K562 (cell line): ENCODE measurements around the gene ARHGEF38. TPM values are rescaled to one million over a fixed set of nuclear protein-coding genes. Genes with fewer than 3 reads are reported as not detected.

Source experiments
- BCLAF1 ChIP-seq, 2 experiments: fragments of 450-650 bp in 1 of 2; IDR thresholded peaks; 2 replicates each; pipeline ENCODE4 v1.6.1; 2011 to 2017; ENCODE audit warnings: low read depth in 2 of 2, antibody characterized with exemption in 1 of 2, borderline replicate concordance in 1 of 2, low read length in 1 of 2, mild to moderate bottlenecking in 1 of 2, mixed read lengths in 1 of 2; ENCODE audit not compliant: control insufficient read depth in 1 of 2
- CEBPG ChIP-seq, 3 experiments: fragments of 200-800 bp in 1 of 3; sonication (Bioruptor generic) in 1 of 3; sonication (generic) in 1 of 3; formaldehyde crosslinking in 1 of 3; IDR thresholded peaks in 2 of 3; conservative IDR thresholded peaks in 1 of 3; 2 replicates each; pipeline versions ENCODE4 v1.6.1 to v1.8.0; 2016 to 2022; ENCODE audit warnings: missing compliant biosample characterization in 2 of 3, missing genetic modification characterization in 2 of 3, mild to moderate bottlenecking in 1 of 3, missing genetic modification reagents in 1 of 3
- CHD1 ChIP-seq: fragments of 200-600 bp; sonication (generic); IDR thresholded peaks from one replicate; pipeline ENCODE4 v1.6.1; 2012; ENCODE audit warnings: mild to moderate bottlenecking, moderate library complexity, low read length, inconsistent platforms
- DIDO1 ChIP-seq: fragments of 450-650 bp; IDR thresholded peaks from 2 replicates; pipeline ENCODE4 v1.6.1; 2016; ENCODE audit warnings: low read depth, missing biosample characterization, missing genetic modification characterization
- FOXO4 ChIP-seq: fragments of 450-650 bp; formaldehyde crosslinking; IDR thresholded peaks from 2 replicates; pipeline ENCODE4 v1.4.0; 2020; ENCODE audit warnings: mild to moderate bottlenecking, moderate library complexity
- MEIS2 ChIP-seq: fragments of 450-650 bp; IDR thresholded peaks from 2 replicates; pipeline ENCODE4 v1.6.1; 2014; ENCODE audit warnings: mild to moderate bottlenecking; ENCODE audit not compliant: partially characterized antibody
- NFIX ChIP-seq: fragments of 250-450 bp; sonication (Bioruptor Pico); IDR thresholded peaks from 2 replicates; pipeline ENCODE4 v1.4.0; 2020; ENCODE audit warnings: low read depth, mild to moderate bottlenecking, moderate library complexity
- TAL1 ChIP-seq: fragments of 450-650 bp; IDR thresholded peaks from 2 replicates; pipeline ENCODE4 v1.6.1; 2016; ENCODE audit warnings: mild to moderate bottlenecking
- polyA plus RNA-seq, 8 experiments: library from polyadenylated mRNA; depleted of rRNA in 4 of 8; stranded (reverse) in 5 of 8; unstranded in 3 of 8; fragments of >200 nt; fragmentation: Nextera tagmentation in 2 of 8; fragmentation: Illumina TruSeq in 1 of 8; extraction: Ambion mirVana in 2 of 8; extraction: Trizol in 1 of 8; gene quantifications; 2 replicates each; pipeline versions ENCODE4 v1.2.1 to v1.2.3, GENCODE V29; 2011 to 2014; ENCODE audit warnings: inconsistent platforms in 1 of 8, missing spikeins in 1 of 8
- total RNA-seq, 7 experiments: library from RNA; depleted of rRNA in 6 of 7; stranded (reverse); fragments of >200 nt in 6 of 7; fragmentation: Illumina TruSeq in 2 of 7; extraction: Trizol in 2 of 7; gene quantifications; 2 replicates each; pipeline versions ENCODE4 v1.2.1 to v1.2.3, GENCODE V29; 2011 to 2021; ENCODE audit warnings: low replicate concordance in 1 of 7
- TF ChIP-seq, protein P1 (sequence below), 2 experiments: IDR thresholded peaks in 1 of 2; conservative IDR thresholded peaks in 1 of 2; 2 replicates each; pipeline ENCODE4 v1.6.1; 2016; ENCODE audit warnings: low read depth in 2 of 2, mild to moderate bottlenecking in 1 of 2, missing compliant biosample characterization in 1 of 2, missing genetic modification characterization in 1 of 2, moderate library complexity in 1 of 2
- TF ChIP-seq, protein P2 (sequence below): fragments of 450-650 bp; formaldehyde crosslinking; IDR thresholded peaks from 2 replicates; pipeline ENCODE4 v1.4.0; 2020; ENCODE audit warnings: mild to moderate bottlenecking, mixed read lengths

The ARHGEF38 gene
- total and polyA plus RNA-seq, 9 of the 15 experiments (the other 6 are each of a cell fraction or from before 2014, with no cell fraction given) = 0.17 TPM; not detected in 8

DNA sequence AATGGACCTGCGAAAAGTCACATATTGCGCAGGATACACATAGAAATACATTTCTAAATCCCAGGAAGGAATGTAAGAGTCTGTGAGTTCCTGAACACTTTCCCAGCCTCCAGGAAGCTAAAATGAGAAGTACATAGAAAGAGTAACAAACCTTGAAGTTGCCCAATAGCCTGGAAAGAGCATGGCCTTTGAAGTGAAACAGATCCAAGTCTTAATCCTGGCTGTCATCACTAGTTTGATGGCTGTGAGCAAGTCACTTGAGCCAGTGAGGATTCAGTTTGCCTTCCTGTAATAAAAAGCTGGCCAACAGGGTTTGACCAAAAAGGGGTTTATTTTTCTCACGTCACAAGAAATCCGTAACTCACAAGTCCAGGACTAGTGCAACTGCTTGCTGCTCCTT, 69.8 kb downstream of the ARHGEF38 start (continued):
- TF ChIP-seq CEBPG (CRISPR knock-in tag; IDR thresholded peaks at IDR 0.05) = no peak
- peak; percentile 42 to 61; a peak in 3 of 4 replicates for TF ChIP-seq CEBPG (tag; conservative IDR thresholded peaks at IDR 0.05 in 1 of 2, IDR thresholded peaks at IDR 0.05 in 1 of 2)
- no peak for TF ChIP-seq FOXO4
- TF ChIP-seq, protein P1, sequence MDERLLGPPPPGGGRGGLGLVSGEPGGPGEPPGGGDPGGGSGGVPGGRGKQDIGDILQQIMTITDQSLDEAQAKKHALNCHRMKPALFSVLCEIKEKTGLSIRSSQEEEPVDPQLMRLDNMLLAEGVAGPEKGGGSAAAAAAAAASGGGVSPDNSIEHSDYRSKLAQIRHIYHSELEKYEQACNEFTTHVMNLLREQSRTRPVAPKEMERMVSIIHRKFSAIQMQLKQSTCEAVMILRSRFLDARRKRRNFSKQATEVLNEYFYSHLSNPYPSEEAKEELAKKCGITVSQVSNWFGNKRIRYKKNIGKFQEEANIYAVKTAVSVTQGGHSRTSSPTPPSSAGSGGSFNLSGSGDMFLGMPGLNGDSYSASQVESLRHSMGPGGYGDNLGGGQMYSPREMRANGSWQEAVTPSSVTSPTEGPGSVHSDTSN (CRISPR knock-in tag; IDR thresholded peaks at IDR 0.05; ENCODE audit: low read depth) = no peak
- TF ChIP-seq, protein P1 (tag; conservative IDR thresholded peaks at IDR 0.05; ENCODE audit: low read depth) = peak; percentile 70
- TF ChIP-seq TAL1 = no peak
- peak; percentile 12 for TF ChIP-seq MEIS2
- TF ChIP-seq DIDO1 (tag) = no peak
- TF ChIP-seq CHD1 = no peak
- TF ChIP-seq NFIX = no peak
- TF ChIP-seq, protein P2, sequence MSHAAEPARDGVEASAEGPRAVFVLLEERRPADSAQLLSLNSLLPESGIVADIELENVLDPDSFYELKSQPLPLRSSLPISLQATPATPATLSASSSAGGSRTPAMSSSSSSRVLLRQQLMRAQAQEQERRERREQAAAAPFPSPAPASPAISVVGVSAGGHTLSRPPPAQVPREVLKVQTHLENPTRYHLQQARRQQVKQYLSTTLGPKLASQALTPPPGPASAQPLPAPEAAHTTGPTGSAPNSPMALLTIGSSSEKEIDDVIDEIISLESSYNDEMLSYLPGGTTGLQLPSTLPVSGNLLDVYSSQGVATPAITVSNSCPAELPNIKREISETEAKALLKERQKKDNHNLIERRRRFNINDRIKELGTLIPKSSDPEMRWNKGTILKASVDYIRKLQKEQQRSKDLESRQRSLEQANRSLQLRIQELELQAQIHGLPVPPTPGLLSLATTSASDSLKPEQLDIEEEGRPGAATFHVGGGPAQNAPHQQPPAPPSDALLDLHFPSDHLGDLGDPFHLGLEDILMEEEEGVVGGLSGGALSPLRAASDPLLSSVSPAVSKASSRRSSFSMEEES = no peak
- TF ChIP-seq BCLAF1 (IDR thresholded peaks at IDR 0.05; ENCODE audit: borderline replicate concordance in 1 of 2, control insufficient read depth in 1 of 2, low read depth in 2 of 2, low read length in 1 of 2) = no peak
